NCI-H1436 (cell line): ENCODE measurements around the gene SEMA3G.

ENCODE experiments used
- DNase-seq: peaks from one replicate; lab custom pipeline; 2025; lab: John Stamatoyannopoulos, UW

The SEMA3G gene

DNA sequence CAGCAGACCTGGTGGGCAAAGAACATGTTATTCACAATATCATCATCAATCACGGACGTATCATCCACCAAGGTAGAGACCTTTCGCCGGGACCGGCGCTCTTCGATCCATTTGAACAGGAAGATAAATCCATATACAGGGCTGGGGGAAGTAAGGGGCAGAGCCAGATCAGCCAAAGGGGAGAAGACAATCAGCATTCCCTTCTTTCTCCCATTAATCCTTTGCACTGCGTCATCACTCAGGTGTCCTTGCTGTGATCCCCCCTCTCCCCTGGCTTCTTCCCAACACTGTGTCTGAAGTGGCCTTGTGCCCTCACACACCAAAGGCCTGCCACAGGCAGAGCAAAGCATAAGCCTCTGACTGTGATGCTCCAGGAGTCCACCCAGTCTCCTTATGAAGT, 36.4 kb downstream of the SEMA3G start:
- no peak for DNase-seq

DNA sequence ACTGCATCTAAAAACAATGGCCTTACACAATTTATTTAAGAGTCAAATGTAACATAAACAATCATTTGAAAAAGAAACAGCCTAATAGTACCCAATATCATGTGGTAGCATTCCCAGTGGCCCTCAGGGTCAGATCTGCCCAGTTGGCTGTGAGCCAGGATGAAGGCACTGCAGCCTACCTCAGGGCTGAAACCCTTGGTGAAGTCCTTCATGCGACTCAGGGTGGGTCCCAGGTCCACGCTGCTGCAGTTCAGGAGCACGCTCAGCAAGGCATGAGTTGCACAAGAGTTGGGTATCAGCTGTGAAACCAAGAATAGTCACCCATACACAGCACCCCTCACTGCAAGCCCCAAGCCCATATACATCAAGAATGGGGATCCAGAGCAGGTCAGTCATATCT, 37.1 kb downstream of the SEMA3G start:
- no peak for DNase-seq

DNA sequence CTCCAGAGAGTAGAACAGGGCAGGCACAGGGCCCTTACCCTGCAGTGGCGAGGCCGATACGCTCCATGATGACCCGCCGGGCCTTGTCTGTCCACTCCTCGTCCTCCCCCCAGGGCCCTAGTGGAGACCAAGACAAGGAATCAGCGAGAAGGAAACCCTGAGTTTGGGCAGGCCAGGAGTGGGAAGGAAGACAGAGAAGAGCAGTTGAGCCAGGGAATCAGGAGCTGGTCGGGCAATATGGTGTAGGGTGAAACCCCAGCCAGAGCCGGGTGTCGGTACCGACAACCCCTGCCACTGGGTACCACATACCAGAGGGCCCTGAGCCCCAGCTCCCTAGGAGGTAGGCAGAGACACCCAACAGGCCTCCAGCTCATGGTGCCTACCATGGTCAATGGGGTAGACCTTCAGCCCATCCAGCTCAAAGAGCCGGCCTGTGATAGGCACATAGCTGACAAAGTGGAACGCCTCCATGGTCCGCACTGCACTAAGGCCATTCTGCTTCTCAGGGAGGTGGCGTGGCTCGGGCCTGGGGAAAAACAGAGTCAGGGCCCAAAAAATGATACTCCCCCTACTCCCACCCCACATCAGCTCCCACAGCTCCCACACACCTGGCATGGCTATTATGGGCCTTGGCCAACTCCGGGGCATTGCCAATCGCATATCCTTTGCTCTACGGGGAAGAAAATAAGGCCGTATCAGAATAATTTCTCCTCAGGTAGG, 38.0 kb downstream of the SEMA3G start:
- DNase-seq, result no peak

DNA sequence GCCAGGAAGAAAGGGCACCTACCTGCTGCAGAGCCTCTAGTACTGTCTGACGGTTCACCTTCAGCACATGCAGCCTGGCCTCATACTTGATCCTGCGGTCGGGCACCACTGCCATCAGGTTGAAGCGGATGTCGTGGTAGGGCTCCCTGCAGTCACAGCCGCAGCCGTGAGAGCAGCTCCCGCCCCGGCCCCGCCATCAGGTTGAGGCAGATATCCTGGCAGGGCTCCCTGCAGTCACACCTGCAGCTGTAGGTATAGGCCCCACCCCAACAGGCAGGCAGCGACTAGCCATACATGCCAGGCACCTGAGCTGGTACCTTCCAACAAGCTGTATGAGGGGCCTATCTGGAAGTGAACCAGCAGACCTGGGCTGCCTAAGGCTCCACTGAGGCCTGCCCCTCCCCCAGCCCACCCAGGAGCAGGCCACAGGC, 38.7 kb downstream of the SEMA3G start:
- DNase-seq, result no peak

DNA sequence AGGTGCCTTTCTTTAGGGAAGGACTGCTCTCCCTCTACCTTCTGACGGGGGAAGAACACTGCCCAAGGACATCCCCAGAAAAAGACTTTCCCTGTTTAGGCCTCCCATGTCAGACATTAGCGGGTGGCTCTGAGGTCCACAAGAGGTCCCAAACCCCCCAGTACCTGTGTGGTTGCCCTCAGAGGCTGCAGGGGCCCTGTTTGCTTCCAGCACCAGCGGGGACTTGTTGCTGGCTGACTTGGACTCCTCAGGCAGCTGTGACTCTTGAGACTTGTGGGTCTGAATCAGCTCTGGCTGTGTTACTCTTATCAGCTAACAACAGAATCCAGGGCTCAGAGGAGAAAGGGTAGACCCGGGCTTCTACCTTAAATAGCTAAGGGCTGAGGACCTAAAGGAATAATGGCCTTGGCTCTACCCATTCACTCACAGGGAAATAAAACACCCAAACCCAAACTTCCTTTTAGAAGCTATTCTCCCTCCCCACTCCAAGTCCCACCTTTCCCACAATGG, 39.2 kb downstream of the SEMA3G start:
- DNase-seq, result no peak

DNA sequence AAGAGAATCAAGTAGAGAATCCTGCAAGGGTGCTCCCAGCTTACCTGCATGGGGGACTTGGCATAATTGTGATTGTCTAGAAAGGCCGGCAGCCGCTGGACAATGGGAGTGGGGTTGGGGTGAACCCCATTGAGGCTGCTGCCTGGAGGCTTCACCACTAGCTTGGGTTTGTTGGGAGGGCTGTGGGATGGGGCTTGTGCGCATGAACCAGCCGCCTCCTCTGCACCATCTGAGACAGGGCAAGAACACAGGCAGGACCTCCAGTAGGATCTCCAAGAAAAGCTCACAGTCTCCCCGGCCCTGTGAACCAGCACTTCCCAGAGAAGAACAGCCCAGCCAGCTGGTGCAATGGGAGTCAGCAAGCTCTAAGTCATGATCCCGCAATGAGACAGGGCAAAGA, 39.8 kb downstream of the SEMA3G start:
- no peak for DNase-seq

DNA sequence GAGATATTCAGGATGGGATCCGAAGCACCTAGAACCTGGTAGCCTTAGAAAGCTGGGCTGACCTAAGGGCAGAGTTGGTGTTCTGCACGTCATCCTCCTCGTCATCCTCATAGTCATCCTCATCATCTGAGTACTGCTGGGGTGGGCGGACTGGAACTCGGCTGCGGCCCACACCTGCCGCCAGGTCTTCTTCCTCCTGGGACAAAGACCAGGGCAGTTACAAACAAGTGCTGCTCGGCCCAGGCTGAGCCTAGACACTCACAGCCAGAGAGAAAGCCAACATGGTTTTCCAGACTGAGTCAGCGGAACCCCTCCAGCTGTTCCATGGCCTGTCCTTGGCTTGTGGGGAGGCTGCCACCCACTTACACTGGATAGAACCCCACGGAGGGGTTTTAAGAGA, 40.5 kb downstream of the SEMA3G start:
- DNase-seq, result no peak

DNA sequence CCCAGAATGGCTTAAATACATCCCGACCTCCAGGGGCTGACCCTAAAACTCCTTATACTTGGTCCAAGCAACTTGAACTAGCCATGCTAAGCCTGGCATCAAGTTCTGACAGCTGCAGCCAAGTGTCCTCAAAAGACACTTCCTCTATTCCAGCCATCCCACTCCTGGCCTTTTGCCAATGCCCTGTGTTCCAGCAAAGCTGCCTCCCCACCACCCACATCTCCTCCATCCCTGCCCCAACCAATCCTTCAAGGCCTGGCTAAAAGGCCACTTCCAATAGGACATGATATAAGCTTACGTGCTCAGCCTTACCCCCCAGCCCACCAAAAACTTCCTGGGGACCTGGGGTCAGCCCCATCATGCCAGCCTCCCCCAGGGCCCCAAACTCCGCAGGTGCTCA, 40.9 kb downstream of the SEMA3G start:
- DNase-seq, result no peak

DNA sequence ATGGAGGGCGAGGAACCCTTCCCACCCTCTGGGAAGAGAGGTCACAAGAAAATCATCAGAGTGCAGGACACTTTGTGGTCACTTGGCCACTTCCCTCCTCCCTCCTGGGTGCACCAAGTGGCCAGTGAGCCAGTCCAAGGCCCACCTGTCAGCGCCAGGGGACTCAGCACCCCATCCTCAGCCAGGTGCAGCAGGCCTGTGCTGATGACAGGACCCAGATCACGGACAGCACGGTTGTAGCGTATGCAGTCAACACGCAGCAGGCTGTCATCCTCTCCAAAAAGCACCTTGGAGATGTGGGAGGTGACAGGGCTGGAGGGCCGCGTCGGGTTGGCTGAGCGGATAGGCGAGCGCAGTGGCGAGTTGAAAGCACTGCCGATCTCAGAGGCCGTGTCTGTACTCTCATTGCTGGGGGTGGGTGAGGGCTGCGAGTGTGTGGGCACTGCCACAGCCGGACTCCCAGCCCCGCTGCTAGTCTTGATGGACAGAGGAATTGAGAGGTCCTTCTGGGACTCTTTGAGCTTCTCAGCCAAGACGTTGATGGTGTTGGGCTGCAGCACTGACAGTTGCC, 41.5 kb downstream of the SEMA3G start:
- DNase-seq, result no peak

DNA sequence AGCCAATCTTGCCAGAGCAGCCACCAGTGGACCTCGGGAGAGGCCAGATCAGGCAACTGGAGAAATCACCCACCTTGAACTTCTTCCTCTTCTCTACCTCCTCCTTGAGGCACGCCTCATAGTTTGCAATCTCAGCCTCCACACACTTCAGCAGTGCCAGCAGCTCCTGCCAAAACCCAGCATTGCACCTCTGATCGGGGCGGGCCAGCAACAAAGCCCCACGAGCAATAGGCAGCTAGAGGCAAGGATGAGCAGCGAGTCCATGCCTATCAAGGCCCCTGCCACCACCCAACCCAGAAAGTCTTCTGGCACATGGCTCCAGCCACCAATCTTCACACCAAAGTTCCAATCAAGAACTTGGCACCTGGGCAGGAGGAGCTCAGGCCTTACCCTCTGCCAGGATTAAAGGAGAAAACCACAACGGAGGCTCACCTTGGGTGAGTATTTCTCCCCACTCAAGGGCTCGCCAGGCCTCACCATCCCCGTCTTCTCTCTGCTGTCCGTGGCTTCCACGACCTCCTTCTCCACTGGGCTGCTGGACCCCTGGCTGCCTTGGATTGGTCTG, 42.1 kb downstream of the SEMA3G start:
- DNase-seq, result no peak

DNA sequence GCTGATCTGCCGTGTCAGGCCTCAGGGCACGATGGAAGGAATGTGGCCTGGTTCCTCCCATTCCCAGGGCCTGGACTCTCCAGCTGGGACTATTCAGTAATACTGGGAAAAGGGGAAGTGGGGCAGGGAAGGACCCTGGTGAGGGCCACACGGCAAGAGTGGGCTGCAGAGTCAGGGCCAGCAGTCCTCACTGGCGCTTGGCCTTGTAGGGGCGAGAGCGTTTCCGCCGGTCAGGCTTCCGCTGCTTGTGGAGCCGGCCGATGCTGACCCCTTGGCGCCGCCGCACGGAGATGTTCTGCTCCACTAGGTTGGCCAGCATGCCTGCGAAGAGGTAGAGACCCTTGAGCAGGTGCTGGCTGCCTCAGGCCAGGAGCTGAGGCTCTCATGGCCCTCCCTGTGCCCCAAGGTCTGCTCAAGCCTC, 42.8 kb downstream of the SEMA3G start:
- DNase-seq, result no peak

DNA sequence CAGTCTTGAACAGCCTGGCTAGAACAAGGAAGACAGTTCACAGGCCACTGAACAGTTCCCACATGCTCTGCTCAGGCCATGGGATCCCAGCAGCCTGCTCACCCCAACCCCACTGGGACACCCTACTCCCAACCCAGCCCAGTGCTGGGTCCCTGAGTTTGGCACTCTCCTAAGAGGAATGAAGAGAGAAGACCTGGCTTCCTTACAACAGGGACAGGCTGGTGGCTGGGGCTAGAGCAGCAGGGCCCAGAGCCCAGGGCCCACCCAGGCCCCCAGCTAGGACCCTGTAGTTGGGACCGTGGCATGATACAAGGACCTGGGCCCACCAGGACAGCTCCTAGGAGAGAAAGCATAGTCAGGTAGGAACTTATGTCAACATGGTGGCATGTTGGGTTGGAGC, 43.4 kb downstream of the SEMA3G start:
- no peak for DNase-seq

DNA sequence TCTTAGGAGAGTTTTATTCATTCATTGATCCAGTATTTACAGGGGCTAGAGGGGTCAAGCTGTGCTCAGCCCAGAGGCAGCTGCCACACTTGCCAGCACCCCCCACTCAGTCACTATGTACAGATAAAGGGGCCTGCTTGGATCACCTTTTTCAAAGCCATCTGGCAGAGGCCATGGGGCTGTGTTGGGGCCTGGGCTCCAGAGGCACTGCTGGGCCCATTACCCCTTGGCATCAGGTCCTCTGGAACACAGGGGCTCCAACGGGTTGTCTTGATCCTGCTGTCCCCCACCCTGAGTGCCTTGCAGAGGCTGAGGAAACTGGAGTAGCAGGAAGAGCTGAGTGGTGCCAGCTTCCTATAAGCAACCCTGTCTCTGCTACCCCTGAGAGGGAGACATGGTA, 43.9 kb downstream of the SEMA3G start:
- no peak for DNase-seq

DNA sequence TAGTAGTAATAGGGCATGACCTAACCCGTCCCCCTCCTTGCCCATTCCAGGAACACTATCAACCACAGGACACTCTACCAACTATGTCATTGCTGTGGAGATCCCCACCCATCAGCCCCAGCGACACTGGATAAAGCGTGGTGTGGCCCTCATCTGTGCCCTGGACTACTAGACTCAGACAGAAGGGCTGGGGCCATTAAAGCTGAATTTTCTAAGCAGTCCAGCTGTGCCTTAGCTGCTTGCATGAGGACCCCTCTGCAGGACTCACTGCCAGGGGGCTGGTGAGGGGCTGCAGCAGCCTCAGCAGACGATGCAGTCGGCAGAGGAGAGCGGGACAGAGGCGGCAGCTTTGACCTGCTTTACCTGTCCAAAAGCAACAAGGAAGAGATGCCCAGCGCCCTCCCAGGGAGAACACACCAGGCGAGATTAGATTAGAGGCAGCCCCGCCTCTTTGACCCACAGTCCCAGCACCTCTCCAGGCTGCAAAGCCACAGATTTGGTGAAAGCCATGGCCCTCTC, 44.6 kb downstream of the SEMA3G start:
- no peak for DNase-seq

DNA sequence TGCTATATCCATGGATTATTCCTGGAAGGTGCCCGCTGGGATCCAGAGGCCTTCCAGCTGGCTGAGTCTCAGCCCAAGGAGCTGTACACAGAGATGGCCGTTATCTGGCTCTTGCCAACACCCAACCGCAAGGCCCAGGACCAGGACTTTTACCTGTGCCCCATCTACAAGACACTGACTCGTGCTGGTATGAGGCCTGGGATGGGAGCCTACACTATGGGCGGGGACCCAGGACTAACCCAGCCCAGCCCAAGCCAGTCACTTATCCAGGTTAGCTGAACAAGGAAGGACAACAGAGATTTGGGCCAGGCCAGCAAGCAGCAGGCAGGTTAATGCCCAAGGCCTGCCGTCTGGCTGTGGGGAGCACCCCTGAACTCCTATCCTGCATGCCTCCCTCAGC, 45.3 kb downstream of the SEMA3G start:
- no peak for DNase-seq

DNA sequence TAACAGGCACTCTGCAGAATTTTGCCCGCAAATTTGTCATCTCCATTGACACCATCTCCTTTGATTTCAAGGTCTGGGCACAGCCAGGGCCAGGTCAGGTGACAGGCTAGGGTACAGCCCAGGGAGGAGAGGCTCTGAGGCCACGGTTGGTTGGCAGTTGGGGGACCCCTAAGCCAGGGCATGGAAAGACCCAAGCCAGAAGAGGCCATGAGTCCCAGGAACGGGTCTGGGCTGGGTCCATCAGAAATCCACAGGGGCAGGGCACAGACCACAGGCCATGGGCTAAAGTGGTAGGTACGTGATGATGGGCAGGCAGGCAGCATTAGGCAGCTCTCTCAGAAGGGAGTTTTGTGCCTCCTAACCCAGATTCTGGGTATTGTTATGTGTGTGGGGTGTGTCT, 45.8 kb downstream of the SEMA3G start:
- DNase-seq, result no peak

DNA sequence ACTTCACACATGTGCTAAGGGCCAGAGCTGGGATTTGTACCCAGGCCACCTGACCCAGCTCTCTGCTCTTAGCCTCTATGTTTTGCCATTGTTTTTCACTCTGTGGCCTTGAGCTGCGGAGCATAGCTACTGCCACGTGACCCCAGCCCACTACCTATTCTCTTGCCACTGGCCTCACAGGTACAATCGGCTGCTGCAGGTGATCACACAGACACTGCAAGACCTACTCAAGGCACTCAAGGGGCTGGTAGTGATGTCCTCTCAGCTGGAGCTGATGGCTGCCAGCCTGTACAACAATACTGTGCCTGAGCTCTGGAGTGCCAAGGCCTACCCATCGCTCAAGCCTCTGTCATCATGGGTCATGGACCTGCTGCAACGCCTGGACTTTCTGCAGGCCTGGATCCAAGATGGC, 46.2 kb downstream of the SEMA3G start:
- DNase-seq, result no peak

DNA sequence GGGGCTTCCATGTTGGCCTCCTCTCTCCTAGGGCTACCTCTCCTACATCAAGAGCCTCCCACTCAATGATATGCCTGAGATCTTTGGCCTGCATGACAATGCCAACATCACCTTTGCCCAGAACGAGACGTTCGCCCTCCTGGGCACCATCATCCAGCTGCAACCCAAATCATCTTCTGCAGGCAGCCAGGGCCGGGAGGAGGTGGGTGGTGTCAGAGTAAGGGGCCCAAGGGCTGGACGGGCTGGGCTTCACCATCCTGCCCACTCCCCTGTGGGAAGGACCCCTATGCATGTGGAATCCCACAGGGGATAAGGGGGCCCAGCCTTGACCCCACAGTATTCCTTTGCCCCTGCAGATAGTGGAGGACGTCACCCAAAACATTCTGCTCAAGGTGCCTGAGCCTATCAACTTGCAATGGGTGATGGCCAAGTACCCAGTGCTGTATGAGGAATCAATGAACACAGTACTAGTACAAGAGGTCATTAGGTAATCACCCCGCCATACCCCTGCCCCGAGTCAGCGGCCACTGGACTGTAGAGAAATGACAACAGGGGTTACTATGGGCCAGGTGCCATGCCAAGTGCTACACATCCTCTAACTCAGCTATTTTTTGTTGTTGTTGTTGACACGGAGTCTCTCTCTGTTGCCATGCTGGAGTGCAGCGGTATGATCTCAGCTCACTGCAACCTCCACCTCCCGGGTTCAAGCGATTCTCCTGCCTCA, 47.1 kb downstream of the SEMA3G start:
- DNase-seq, result no peak

DNA sequence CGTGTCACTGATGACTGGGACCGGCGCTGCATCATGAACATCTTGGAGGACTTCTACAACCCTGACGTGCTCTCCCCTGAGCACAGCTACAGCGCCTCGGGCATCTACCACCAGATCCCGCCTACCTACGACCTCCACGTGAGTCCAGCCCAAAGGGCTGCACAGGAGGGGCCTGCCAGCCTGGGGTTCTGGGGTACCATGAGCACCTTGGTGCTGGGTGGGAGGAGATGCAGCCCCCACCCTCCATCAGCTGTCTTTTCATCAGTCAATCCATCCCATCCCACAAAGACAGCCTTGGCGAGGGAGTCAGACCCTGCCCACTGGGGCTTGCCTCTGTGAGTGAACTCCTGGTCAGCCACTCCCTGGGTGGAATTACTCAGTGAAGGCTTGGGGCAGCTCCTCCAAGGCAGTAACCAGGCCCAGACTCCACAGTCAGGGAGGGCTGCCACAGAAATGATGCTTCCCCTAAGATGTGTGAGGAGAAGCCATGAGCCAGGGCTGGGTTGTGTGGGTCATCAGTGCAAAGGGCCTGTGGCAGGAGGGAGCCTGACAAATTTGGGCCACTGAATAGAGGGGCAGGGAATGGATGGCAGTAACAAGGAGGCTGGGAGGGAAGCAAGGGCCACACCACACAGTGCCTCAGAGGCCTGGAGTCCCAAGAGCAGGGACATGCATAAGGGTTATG, 47.9 kb downstream of the SEMA3G start:
- DNase-seq, result no peak

DNA sequence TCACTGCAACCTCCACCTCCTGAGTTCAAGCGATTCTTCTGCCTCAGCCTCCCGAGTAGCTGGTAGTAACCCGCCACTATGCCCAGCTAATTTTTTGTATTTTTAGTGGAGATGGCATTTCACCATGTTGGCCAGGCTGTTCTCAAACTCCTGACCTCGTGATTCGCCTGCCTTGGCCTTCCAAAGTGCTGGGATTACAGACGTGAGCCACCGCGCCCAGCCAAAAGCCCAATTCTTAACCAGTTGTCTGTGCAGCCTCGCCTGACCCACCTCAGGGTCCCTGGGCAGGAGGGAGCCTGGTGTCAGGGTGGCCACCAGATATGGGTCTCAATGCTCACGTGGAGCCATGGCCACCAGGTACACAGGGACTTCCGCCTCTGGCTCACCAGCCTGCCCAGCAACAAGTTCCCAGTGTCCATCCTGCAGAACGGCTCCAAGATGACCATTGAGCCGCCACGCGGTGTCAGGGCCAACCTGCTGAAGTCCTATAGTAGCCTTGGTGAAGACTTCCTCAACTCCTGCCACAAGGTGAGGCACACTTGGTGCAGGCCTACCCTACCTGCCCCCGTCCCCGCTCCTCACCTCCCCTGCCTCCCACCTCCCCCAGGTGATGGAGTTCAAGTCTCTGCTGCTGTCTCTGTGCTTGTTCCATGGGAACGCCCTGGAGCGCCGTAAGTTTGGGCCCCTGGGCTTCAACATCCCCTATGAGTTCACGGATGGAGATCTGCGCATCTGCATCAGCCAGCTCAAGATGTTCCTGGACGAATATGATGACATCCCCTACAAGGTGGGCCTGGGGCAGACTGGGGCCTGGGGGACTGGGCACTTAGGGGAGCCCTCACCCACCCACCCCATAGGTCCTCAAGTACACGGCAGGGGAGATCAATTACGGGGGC, 48.6 kb downstream of the SEMA3G start:
- DNase-seq, result no peak

DNA sequence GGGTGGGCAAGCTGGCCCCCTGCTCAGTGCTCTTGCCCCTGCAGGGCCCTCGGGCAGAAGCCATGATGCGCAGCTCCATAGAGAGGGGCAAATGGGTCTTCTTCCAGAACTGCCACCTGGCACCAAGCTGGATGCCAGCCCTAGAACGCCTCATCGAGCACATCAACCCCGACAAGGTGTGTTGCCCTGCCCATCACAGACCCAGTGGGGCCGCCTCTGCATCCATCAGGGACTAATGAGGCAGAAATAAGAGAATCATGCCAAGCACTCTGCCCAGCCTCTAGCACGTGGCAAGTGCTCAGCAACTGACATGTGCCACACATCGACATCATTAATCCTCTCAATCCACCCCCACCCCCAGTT, 49.4 kb downstream of the SEMA3G start:
- DNase-seq, result no peak
